ENCODE results near the gene GIPC3. TPM values are rescaled to one million over a fixed set of nuclear protein-coding genes. Genes with fewer than 3 reads are reported as not detected.
"Not testable (repeated sequence)": the region's sequence is repeated elsewhere in the genome, so short reads cannot be mapped to it uniquely, and the experiment has no call there.

GIPC3 gene
- total RNA-seq, 3 donors from 2014 or later, result 0.34 to 1.1 (median 0.58) TPM

- H3K4me3 ChIP-seq, result peak within 1 kb of the TSS; percentile 70
- ATAC-seq (peak; percentile 96), DNase-seq (peak; percentile 96 to 97 (median 96))
- peaks cover 17% of the 10 kb centered on the region for H3K4me1 ChIP-seq (ENCODE audit: low read depth)
- TF ChIP-seq CTCF (IDR thresholded peaks at IDR 0.05), result no peak
- intact Hi-C loops (cut with DNase I, micrococcal nuclease), result no loop called here
- no peaks in the 10 kb centered on the region for H3K36me3 ChIP-seq (ENCODE audit: low read depth)
- no peaks in the 10 kb centered on the region for H3K9me3 ChIP-seq
These were observed 27.6 kb upstream of the GIPC3 start, which contains the start of gene MFSD12 for GRCh38 chr19:3557461-3558248. Gene MFSD12 (minus strand): TSS chr19:3557586. CDS start chr19:3557403, 183 bp downstream.

- no peaks in the 10 kb centered on the region for H3K36me3 ChIP-seq (ENCODE audit: low read depth)
- intact Hi-C loops (cut with DNase I, micrococcal nuclease), result no loop called here
- no peak for ATAC-seq
- H3K9me3 ChIP-seq, result no peaks in the 10 kb centered on the region
- no peak for DNase-seq
- no peak for TF ChIP-seq CTCF (IDR thresholded peaks at IDR 0.05)
- H3K4me1 ChIP-seq (ENCODE audit: low read depth), result no peaks in the 10 kb centered on the region
- no peak overlapping the region for H3K4me3 ChIP-seq
These were observed 21.4 kb upstream of the GIPC3 start for GRCh38 chr19:3563709-3564524.

GRCh38 chr19:3565139-3565538, 20.1 kb upstream of the GIPC3 start:
- TF ChIP-seq CTCF (IDR thresholded peaks at IDR 0.05), result no peak
- ATAC-seq (no peak), DNase-seq (no peak)
- intact Hi-C loops (cut with DNase I, micrococcal nuclease), result no loop called here
- Histone ChIP-seq H3K4me3 (no peak overlapping the region), H3K4me1 (ENCODE audit: low read depth) (peaks cover 1% of the 10 kb centered on the region), H3K36me3 (ENCODE audit: low read depth) (no peaks in the 10 kb centered on the region), H3K9me3 (no peaks in the 10 kb centered on the region)

GRCh38 chr19:3570042-3570441, 15.2 kb upstream of the GIPC3 start:
- ATAC-seq; H3K36me3 ChIP-seq (ENCODE audit: low read depth); H3K4me3 ChIP-seq; intact Hi-C loops (cut with DNase I, micrococcal nuclease); H3K9me3 ChIP-seq; DNase-seq: not testable (repeated sequence)
- H3K4me1 ChIP-seq (ENCODE audit: low read depth), result peaks cover 22% of the 10 kb centered on the region

- no peak overlapping the region for H3K4me3 ChIP-seq
- no peak for TF ChIP-seq CTCF (IDR thresholded peaks at IDR 0.05)
- intact Hi-C loops (cut with DNase I, micrococcal nuclease), result no loop called here
These were observed 14.7 kb upstream of the GIPC3 start for GRCh38 chr19:3570606-3571011.

More at GRCh38 chr19:3570606-3571011, 14.7 kb upstream of the GIPC3 start:
- no peak for DNase-seq
- ATAC-seq, result no peak
- H3K9me3 ChIP-seq, result no peaks in the 10 kb centered on the region
- peaks cover 23% of the 10 kb centered on the region for H3K4me1 ChIP-seq (ENCODE audit: low read depth)
- no peaks in the 10 kb centered on the region for H3K36me3 ChIP-seq (ENCODE audit: low read depth)
